ENCODE measurements around the gene SCART1. TPM values are rescaled to one million over a fixed set of nuclear protein-coding genes. Genes with fewer than 3 reads are reported as not detected.

The SCART1 gene
- total and polyA plus RNA-seq, 2 of the 4 experiments (the other 2 are of a cell fraction) = 0.54 to 2.1 TPM

DNA sequence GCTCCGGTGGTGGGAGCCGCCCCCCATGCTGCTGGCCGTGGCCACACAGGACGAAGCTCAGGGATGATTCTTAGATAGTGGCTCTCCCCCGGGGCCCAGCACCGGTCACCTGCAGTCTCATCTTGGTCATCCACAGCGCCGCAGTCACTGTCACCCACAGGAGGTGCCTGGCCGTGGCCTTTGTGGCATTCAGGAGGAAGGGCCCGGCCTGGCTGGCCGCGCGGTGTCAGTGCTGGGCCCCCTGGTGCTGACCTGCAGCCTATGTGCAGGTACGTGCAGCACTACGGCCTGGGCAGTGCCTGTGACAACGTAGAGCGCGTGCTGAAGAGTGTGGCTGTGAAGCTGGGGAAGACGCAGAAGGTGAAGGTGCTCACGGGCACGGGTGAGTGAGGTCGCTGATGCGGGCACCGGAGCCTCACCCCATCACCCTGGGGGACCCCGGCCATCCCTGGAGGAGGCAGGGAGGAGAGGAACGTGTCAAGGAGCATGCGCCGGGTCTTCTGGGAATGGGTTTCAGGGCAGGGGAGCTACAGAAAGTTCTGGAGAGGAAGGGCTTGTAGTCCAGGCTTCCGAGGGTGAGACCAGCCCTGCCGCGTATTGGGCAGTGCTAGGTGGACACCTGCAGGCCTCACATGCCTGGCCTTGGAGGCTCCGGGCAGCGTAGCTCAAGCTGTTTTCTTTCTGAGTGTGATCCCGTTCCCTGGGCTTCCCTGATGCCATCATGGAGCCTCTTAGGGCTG lies 34.4 kb upstream of the SCART1 start:
- DNase-seq (no peak), ATAC-seq (ENCODE audit: low read depth) (no peak)
- no peak overlapping the region for H3K18ac ChIP-seq (ENCODE audit: low read depth, low read length)
- H3K9me1 ChIP-seq (ENCODE audit: insufficient read depth, low read length) = no peaks in the 10 kb centered on the region
- H2BK5ac ChIP-seq (ENCODE audit: low read depth, low read length, poor library complexity, severe bottlenecking) = no peak overlapping the region
- no peak overlapping the region for H4K8ac ChIP-seq (ENCODE audit: low read depth in 2 of 2, low read length in 2 of 2)
- no peak overlapping the region for H3K9ac ChIP-seq (ENCODE audit: low read depth, low read length)
- no peak overlapping the region for H4K5ac ChIP-seq (ENCODE audit: low read depth, low read length)
- no peak overlapping the region for H3K23ac ChIP-seq (ENCODE audit: low read depth, low read length)
- WGBS, 2 experiments (ENCODE audit: extremely low coverage in 2 of 2, insufficient read length in 1 of 2) = 91% methylated on average over 21 of the region's 34 CpGs; no CpG with 5 or more reads in 1 of the 2 experiments
- no peak overlapping the region for H3K4ac ChIP-seq (ENCODE audit: low read depth, low read length)
- no peak overlapping the region for H3K56ac ChIP-seq (ENCODE audit: extremely low read depth, insufficient read depth, low read length)
- H3K4me2 ChIP-seq (ENCODE audit: low read depth, low read length) = no peak overlapping the region
- in situ Hi-C loops (cut with MboI; ENCODE audit: low sequenced_read_pairs) (no loop called here), dilution Hi-C loops (cut with HindIII; ENCODE audit: low sequenced_read_pairs, unreplicated experiment) (no loop called here), intact Hi-C loops (cut with micrococcal nuclease) (no loop called here)
- no peak overlapping the region for H3K4me3 ChIP-seq (ENCODE audit: insufficient read depth, low read depth, low read length)
- no TSS peak for BruUV-seq (replicated peaks)
- no peaks in the 10 kb centered on the region; the same call in none of the 2 replicates for H4K20me1 ChIP-seq (ENCODE audit: insufficient read depth, low read length)
- H4K91ac ChIP-seq (ENCODE audit: insufficient read depth, low read depth, low read length) = no peak overlapping the region
- H2AFZ ChIP-seq (replicated peaks; ENCODE audit: low read length, poor library complexity) = no peak overlapping the region
- no peak overlapping the region for H2BK20ac ChIP-seq (ENCODE audit: low read depth, low read length)
- peaks cover 31% of the 10 kb centered on the region for H3K36me3 ChIP-seq (ENCODE audit: control insufficient read depth, insufficient read depth, low read length)
- no peak overlapping the region for H3K14ac ChIP-seq (replicated peaks; ENCODE audit: low read depth, low read length)
- POLR2A ChIA-PET (ENCODE audit: unreplicated experiment) = no interaction called here
- no peak overlapping the region for H3K27ac ChIP-seq (ENCODE audit: insufficient read depth, low read length)
- no peak overlapping the region for H2AK5ac ChIP-seq (ENCODE audit: low read depth, low read length)
- CTCF ChIA-PET = no interaction called here
- H3K79me1 ChIP-seq (ENCODE audit: low read depth in 1 of 2, low read length in 2 of 2) = peaks cover 6 to 7% of the 10 kb centered on the region in 2 experiments; a peak in 1 of 4 replicates
- no peak overlapping the region for H2BK120ac ChIP-seq (ENCODE audit: low read depth, low read length)
- H3K27me3 ChIP-seq (ENCODE audit: control insufficient read depth, insufficient read depth, low read length) = peaks cover 3% of the 10 kb centered on the region; the same call in 1 of the 2 replicates
- no peak for TF ChIP-seq CEBPB (IDR thresholded peaks at IDR 0.05; ENCODE audit: low read depth, low read length)
- TF ChIP-seq RCOR1 (IDR thresholded peaks at IDR 0.05; ENCODE audit: insufficient replicate concordance, low read length) = no peak
- no peak for TF ChIP-seq BHLHE40 (IDR thresholded peaks at IDR 0.05; ENCODE audit: low read depth, low read length)
- TF ChIP-seq, protein P1, sequence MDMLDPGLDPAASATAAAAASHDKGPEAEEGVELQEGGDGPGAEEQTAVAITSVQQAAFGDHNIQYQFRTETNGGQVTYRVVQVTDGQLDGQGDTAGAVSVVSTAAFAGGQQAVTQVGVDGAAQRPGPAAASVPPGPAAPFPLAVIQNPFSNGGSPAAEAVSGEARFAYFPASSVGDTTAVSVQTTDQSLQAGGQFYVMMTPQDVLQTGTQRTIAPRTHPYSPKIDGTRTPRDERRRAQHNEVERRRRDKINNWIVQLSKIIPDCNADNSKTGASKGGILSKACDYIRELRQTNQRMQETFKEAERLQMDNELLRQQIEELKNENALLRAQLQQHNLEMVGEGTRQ (IDR thresholded peaks at IDR 0.05; ENCODE audit: low read depth, low read length) = no peak
- no peak for TF ChIP-seq MAZ (IDR thresholded peaks at IDR 0.05; ENCODE audit: borderline replicate concordance, low read depth, low read length)
- no peak for TF ChIP-seq RAD21 (IDR thresholded peaks at IDR 0.05; ENCODE audit: low read length)
- TF ChIP-seq FOS (IDR thresholded peaks at IDR 0.05; ENCODE audit: low read depth, low read length) = no peak
- TF ChIP-seq, protein P2, sequence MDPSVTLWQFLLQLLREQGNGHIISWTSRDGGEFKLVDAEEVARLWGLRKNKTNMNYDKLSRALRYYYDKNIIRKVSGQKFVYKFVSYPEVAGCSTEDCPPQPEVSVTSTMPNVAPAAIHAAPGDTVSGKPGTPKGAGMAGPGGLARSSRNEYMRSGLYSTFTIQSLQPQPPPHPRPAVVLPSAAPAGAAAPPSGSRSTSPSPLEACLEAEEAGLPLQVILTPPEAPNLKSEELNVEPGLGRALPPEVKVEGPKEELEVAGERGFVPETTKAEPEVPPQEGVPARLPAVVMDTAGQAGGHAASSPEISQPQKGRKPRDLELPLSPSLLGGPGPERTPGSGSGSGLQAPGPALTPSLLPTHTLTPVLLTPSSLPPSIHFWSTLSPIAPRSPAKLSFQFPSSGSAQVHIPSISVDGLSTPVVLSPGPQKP (IDR thresholded peaks at IDR 0.05; ENCODE audit: borderline replicate concordance, low read depth, low read length) = no peak
- TF ChIP-seq, protein P3, sequence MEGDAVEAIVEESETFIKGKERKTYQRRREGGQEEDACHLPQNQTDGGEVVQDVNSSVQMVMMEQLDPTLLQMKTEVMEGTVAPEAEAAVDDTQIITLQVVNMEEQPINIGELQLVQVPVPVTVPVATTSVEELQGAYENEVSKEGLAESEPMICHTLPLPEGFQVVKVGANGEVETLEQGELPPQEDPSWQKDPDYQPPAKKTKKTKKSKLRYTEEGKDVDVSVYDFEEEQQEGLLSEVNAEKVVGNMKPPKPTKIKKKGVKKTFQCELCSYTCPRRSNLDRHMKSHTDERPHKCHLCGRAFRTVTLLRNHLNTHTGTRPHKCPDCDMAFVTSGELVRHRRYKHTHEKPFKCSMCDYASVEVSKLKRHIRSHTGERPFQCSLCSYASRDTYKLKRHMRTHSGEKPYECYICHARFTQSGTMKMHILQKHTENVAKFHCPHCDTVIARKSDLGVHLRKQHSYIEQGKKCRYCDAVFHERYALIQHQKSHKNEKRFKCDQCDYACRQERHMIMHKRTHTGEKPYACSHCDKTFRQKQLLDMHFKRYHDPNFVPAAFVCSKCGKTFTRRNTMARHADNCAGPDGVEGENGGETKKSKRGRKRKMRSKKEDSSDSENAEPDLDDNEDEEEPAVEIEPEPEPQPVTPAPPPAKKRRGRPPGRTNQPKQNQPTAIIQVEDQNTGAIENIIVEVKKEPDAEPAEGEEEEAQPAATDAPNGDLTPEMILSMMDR (conservative IDR thresholded peaks at IDR 0.05; ENCODE audit: low read depth, low read length) = no peak
- no peak for TF ChIP-seq CHD1 (IDR thresholded peaks at IDR 0.05; ENCODE audit: low read depth, low read length)
- no peak for TF ChIP-seq POLR2A (IDR thresholded peaks at IDR 0.05; ENCODE audit: low read depth, low read length)
- no peak for TF ChIP-seq MXI1 (IDR thresholded peaks at IDR 0.05; ENCODE audit: borderline replicate concordance, low read depth, low read length)
- no peak for TF ChIP-seq MAFK (IDR thresholded peaks at IDR 0.05; ENCODE audit: low read depth, low read length)
- H2AK9ac ChIP-seq (replicated peaks; ENCODE audit: low read depth, low read length, poor library complexity) = no peak overlapping the region
- no peak overlapping the region for H2BK15ac ChIP-seq (ENCODE audit: low read depth, low read length)
- H3K4me1 ChIP-seq (ENCODE audit: control insufficient read depth, insufficient read depth, low read length) = no peaks in the 10 kb centered on the region; the same call in 1 of the 2 replicates
- H3K9me3 ChIP-seq (ENCODE audit: control insufficient read depth, insufficient read depth, low read length) = no peaks in the 10 kb centered on the region
